ENCODE measurements around the gene SYT1.
A peak's percentile ranks its signal among the peaks of the same experiment; 100 is the strongest.

The SYT1 gene

DNA sequence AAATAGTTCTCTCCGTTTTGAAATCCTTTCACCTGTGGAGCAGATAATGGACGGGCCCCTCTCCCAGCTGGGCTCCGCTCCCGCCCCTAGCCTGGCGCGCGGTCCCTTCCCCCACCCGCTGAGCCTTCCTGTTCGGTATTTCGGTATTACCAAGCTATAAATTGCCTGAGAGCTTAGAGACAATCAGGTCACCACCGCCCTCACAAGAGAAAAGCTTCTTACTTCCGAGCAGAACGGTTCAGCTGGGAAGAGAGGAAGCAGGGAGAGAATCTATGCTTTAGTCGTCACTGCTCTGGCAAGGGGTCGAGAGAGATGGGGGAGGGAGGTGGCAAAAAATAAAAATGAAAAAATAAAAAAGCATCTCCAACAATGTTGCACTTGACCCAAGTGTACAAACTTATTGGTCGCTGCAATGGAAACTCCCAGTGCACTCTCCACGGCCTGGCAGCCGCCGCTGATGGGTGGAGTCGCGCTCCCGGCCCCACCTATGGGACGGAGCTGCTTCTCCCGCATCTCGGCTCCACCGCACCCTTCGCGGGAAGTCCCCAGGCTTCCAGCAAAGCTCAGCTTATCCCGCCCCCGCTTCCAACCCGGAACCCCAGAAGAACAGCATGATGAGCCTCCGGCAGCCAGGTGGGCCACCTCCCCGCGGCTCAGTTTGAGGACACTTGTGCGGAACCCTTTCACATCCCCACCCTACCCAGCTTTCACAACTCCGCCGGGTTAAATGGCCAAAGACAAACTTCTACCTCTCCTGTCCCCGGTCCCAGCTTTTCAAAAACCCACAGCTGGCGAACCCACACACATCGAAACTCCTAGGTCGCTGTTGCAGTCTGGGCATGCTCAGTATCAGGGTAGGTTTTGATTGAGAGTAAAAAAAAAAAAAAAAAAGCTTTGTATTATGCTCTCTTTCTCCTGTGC is 832 bp upstream of the SYT1 start:
- DNase-seq (ENCODE audit: insufficient read length, low spot score) (peak; percentile 49), FAIRE-seq (no peak)
- TF ChIP-seq, protein P1, sequence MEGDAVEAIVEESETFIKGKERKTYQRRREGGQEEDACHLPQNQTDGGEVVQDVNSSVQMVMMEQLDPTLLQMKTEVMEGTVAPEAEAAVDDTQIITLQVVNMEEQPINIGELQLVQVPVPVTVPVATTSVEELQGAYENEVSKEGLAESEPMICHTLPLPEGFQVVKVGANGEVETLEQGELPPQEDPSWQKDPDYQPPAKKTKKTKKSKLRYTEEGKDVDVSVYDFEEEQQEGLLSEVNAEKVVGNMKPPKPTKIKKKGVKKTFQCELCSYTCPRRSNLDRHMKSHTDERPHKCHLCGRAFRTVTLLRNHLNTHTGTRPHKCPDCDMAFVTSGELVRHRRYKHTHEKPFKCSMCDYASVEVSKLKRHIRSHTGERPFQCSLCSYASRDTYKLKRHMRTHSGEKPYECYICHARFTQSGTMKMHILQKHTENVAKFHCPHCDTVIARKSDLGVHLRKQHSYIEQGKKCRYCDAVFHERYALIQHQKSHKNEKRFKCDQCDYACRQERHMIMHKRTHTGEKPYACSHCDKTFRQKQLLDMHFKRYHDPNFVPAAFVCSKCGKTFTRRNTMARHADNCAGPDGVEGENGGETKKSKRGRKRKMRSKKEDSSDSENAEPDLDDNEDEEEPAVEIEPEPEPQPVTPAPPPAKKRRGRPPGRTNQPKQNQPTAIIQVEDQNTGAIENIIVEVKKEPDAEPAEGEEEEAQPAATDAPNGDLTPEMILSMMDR (IDR thresholded peaks at IDR 0.05; ENCODE audit: insufficient read depth, missing control alignments), result no peak

DNA sequence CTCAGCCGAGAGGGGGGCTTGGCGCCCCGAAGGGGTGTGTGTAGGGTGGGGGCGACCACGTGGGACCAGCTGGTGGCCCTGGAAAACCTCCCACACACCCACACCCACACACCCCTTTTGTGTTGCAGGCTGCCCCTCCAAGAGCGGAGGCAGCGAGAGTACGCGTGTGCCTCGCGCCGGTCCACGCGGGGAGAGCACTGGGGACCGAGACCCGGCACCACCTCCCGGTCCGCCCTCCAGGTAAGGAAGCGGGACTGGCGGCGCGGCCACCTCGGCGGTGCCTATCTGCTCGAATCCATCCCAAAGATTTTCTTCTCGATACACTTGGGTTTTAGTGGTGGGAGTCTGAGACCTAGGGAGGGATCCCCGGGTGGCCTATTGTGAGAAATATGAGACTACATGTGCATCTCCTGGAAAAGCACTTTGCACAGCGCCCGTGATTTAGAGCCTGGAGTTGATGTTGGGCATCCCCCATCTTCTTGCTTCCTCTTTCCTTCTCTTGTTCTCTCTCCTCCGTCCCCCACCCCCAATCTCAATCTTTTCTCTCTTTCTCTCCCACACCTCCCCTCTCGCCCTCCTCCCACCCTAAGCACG is 393 bp downstream of the SYT1 start:
- no peak for FAIRE-seq
- DNase-seq (ENCODE audit: insufficient read length, low spot score), result no peak
- TF ChIP-seq, protein P1 (IDR thresholded peaks at IDR 0.05; ENCODE audit: insufficient read depth, missing control alignments), result no peak

DNA sequence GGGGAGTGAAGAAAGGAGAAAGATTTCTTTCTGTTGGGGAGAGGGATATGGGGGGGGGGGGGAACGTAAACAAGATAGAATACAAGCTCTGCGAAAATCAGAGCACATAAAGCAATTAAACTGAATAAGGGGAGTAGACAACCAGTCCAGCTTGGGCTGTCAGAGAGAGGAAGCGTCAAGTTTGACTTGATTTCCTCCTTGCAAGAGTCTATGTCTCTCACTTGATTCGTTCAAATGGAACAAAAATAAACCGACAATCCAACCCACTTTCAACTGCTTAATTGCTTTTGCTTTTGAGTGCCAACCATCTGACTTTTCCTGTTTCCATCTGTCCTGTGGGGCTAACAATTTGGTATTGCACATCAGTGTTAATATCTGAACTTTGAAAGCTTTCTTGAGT is 942 bp downstream of the SYT1 start:
- no peak for FAIRE-seq
- DNase-seq (ENCODE audit: insufficient read length, low spot score), result no peak

DNA sequence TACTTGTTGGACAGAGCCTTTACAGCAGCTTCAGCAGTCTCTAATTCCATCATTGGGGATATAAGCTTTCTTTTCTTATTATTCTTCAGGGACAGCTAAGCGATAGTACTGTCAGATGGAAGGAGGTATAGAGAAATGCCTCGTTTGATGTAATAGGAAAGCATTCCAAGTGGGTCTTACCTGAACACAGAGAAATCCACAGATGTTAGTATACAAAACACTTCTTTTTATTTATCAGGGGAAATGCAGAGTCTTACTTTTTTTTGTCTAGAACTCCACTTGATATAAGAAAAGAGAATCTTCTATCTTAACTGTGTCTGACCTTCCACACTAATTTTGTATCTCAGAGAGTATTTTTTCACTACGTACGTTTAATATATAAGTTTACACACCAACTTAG is 1.9 kb downstream of the SYT1 start:
- DNase-seq (ENCODE audit: insufficient read length, low spot score) (no peak), FAIRE-seq (peak; percentile 76)
- TF ChIP-seq, protein P1 (IDR thresholded peaks at IDR 0.05; ENCODE audit: insufficient read depth, missing control alignments), result no peak

More for the DNA sequence above, 942 bp downstream of the SYT1 start:
- TF ChIP-seq, protein P1 (IDR thresholded peaks at IDR 0.05; ENCODE audit: insufficient read depth, missing control alignments), result no peak

DNA sequence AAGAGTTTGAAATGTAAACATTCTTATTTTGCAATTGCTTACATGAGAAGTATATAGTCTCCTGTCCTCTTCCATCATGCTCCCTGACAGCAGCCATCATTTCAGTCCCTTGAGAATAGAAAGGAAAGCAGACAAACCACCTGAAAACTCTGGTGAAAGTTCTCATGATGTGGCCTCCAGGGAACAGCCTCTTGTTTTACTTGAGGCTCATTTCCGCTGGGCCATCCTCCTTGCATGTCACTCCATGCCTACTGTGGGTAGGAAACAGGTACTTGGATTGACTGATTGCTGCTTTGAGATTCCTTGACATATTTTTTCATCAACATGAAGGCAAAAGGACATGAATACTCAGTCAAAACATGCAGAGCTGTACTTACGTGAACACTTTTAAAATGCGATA is 6.0 kb downstream of the SYT1 start:
- FAIRE-seq (peak; percentile 6), DNase-seq (ENCODE audit: insufficient read length, low spot score) (no peak)
- TF ChIP-seq, protein P1 (IDR thresholded peaks at IDR 0.05; ENCODE audit: insufficient read depth, missing control alignments), result no peak

DNA sequence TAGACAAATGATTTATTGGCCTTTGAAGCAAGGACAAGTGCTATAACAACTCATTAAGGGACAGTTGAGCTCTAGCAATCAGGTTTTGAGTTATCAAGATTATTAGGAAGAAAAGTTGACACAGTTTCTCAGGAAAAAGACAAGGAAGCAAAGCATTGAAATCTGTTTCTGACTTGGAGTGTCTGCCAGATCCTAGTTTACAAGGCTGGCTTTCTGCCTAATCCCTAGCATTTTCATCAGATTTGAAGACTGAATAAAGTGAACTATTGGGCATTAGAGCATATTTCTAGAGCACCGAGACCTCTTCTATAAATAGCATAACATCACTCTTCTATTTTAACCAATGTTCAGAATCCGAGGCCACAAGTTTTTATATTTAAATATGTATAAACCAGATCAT is 7.0 kb downstream of the SYT1 start:
- DNase-seq (ENCODE audit: insufficient read length, low spot score), result no peak
- TF ChIP-seq, protein P1 (IDR thresholded peaks at IDR 0.05; ENCODE audit: insufficient read depth, missing control alignments), result no peak
- peak; percentile 60 for FAIRE-seq

DNA sequence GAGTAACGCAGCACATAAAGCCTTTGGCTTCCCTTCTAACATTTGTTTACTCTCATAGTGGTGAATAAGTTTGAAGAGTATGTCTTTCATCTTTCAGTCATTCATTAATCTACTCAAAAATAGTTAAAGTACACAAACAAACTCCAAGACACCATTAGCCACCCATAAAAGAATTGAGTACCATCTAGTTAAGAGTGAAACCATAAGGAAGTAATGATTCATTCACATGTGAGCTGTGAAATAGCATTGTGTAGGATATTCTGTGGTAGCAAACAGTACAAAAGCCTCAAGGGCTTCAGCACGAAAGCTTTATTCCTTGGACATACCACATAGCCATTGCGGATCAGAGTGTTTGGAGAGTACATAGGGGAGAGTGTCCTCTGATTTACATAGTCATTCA is 13.9 kb downstream of the SYT1 start:
- FAIRE-seq (peak; percentile 74), DNase-seq (ENCODE audit: insufficient read length, low spot score) (no peak)
- TF ChIP-seq, protein P1 (IDR thresholded peaks at IDR 0.05; ENCODE audit: insufficient read depth, missing control alignments), result no peak

Data from D721Med (cell line).